Measurements from ENCODE around the gene C5orf52.

DNA sequence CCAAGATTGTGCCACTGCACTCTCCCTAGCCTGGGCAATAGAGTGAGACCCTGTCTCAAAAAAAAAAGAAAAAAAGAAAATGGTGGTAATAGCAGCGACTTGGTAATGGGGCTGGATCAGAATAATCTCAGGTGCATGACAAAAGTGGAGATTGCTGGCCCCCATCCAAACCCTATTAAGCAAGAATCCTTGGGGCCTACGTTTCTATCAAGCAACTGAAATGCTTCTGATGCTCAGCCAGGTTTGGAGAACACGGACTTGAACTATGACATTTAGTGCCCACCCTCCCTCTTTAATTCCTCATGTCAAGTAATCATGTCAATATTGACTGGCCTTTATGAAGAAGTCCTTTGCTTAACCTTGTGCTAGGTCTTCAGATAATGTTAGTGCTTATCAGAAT is 6.6 kb downstream of the C5orf52 start:
- TF ChIP-seq, protein P1, sequence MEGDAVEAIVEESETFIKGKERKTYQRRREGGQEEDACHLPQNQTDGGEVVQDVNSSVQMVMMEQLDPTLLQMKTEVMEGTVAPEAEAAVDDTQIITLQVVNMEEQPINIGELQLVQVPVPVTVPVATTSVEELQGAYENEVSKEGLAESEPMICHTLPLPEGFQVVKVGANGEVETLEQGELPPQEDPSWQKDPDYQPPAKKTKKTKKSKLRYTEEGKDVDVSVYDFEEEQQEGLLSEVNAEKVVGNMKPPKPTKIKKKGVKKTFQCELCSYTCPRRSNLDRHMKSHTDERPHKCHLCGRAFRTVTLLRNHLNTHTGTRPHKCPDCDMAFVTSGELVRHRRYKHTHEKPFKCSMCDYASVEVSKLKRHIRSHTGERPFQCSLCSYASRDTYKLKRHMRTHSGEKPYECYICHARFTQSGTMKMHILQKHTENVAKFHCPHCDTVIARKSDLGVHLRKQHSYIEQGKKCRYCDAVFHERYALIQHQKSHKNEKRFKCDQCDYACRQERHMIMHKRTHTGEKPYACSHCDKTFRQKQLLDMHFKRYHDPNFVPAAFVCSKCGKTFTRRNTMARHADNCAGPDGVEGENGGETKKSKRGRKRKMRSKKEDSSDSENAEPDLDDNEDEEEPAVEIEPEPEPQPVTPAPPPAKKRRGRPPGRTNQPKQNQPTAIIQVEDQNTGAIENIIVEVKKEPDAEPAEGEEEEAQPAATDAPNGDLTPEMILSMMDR (IDR thresholded peaks at IDR 0.05; ENCODE audit: insufficient read depth, low read length, poor library complexity, severe bottlenecking), result no peak
- TF ChIP-seq EZH2phosphoT487 (conservative IDR thresholded peaks at IDR 0.05; ENCODE audit: low read length), result no peak
